HEK293T (cell line): ENCODE measurements around the gene GABARAPL1.
"Not testable (repeated sequence)": the region's sequence is repeated elsewhere in the genome, so short reads cannot be mapped to it uniquely, and the experiment has no call there.

Source experiments
- CTCF ChIA-PET: fragments of 350-600 bp; formaldehyde crosslinking; extraction: SDS; loops from one replicate; lab custom pipeline; 2021; ENCODE audit warnings: antibody characterized with exemption, inconsistent platforms; lab: Yijun Ruan, JAX
- POLR2A ChIA-PET: fragments of 350-600 bp; formaldehyde crosslinking; extraction: SDS; loops from one replicate; lab custom pipeline; 2020; ENCODE audit warnings: antibody characterized with exemption, inconsistent platforms; lab: Yijun Ruan, JAX
- DNase-seq: peaks from one replicate; pipeline ENCODE4 v3.0.0; 2012; ENCODE audit warnings: mixed read lengths; ENCODE audit errors: extremely low spot score
- ARNT ChIP-seq: fragments of 450-650 bp; IDR thresholded peaks from 2 replicates; pipeline ENCODE4 v1.6.1; 2017; ENCODE audit warnings: mild to moderate bottlenecking
- BHLHE40 ChIP-seq: fragments of 450-650 bp; IDR thresholded peaks from 2 replicates; pipeline ENCODE4 v1.6.1; 2016; ENCODE audit warnings: mild to moderate bottlenecking, moderate library complexity, borderline replicate concordance
- CTBP1 ChIP-seq: fragments of 450-650 bp; IDR thresholded peaks from 2 replicates; pipeline ENCODE4 v1.6.1; 2016; ENCODE audit warnings: borderline replicate concordance
- ELF4 ChIP-seq: fragments of 450-650 bp; IDR thresholded peaks from 2 replicates; pipeline ENCODE4 v1.6.1; 2017; ENCODE audit warnings: antibody characterized with exemption
- FOXA1 ChIP-seq: fragments of 450-650 bp; IDR thresholded peaks from 2 replicates; pipeline ENCODE4 v1.6.1; 2016; ENCODE audit warnings: mild to moderate bottlenecking
- FOXK2 ChIP-seq: fragments of 450-650 bp; IDR thresholded peaks from 2 replicates; pipeline ENCODE4 v1.6.1; 2016; ENCODE audit warnings: mild to moderate bottlenecking
- FOXM1 ChIP-seq: fragments of 450-650 bp; IDR thresholded peaks from 2 replicates; pipeline ENCODE4 v1.6.1; 2017; ENCODE audit warnings: mild to moderate bottlenecking, borderline replicate concordance
- HDGF ChIP-seq: fragments of 450-650 bp; IDR thresholded peaks from 2 replicates; pipeline ENCODE4 v1.6.1; 2017; ENCODE audit warnings: antibody characterized with exemption, borderline replicate concordance
- L3MBTL2 ChIP-seq: fragments of 450-650 bp; conservative IDR thresholded peaks from 2 replicates; pipeline ENCODE4 v1.6.1; 2016; ENCODE audit warnings: mild to moderate bottlenecking
- LEF1 ChIP-seq: fragments of 450-650 bp; IDR thresholded peaks from 2 replicates; pipeline ENCODE4 v1.6.1; 2017; ENCODE audit warnings: mild to moderate bottlenecking, borderline replicate concordance
- NFRKB ChIP-seq: fragments of 450-650 bp; IDR thresholded peaks from 2 replicates; pipeline ENCODE4 v1.6.1; 2016; ENCODE audit warnings: mild to moderate bottlenecking, moderate library complexity
- PKNOX1 ChIP-seq: fragments of 450-650 bp; IDR thresholded peaks from 2 replicates; pipeline ENCODE4 v1.6.1; 2016
- SP1 ChIP-seq: fragments of 450-650 bp; IDR thresholded peaks from 2 replicates; pipeline ENCODE4 v1.6.1; 2017
- SUZ12 ChIP-seq: fragments of 450-650 bp; IDR thresholded peaks from 2 replicates; pipeline ENCODE4 v1.6.1; 2016; ENCODE audit warnings: mild to moderate bottlenecking
- TARDBP ChIP-seq: fragments of 450-650 bp; IDR thresholded peaks from 2 replicates; pipeline ENCODE4 v1.6.1; 2016
- ZNF384 ChIP-seq: fragments of 450-650 bp; IDR thresholded peaks from 2 replicates; pipeline ENCODE4 v1.6.1; 2016

Gene GABARAPL1

DNA sequence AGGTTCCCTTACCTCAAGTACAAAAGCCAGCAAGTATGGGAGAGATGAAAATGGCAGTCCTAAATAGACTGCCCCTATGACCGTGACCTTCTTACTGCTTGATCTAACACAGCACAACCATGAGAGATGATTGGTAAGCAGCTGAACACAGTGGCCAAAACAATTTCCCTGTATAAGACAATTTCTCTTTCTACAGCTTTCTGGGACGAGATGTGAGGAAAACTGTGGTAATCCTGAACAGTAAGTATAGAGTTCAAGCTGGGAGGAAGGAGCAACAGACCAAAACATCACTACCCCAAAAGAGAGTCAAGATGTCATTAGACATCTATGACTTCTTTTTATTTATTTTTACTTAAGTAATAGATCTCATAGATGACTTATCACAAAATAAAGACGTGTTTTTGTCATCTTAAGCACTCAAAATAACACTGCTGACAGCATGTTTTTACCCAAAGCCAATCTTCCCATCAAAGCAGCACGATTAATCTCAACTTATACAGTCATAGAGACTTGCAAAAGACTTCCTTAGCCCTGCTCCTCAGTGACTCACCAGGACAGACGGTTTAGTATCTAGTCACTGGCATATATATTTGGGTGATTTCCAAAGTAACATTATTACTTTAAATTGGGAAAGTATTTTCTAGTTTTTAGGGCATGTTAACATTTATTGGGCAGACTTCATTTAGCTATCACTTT, 30.2 kb upstream of the GABARAPL1 start:
- POLR2A ChIA-PET: no interaction called here
- CTCF ChIA-PET: no interaction called here
- TF ChIP-seq NFRKB (no peak), BHLHE40 (no peak), FOXA1 (no peak)
- DNase-seq: no peak

DNA sequence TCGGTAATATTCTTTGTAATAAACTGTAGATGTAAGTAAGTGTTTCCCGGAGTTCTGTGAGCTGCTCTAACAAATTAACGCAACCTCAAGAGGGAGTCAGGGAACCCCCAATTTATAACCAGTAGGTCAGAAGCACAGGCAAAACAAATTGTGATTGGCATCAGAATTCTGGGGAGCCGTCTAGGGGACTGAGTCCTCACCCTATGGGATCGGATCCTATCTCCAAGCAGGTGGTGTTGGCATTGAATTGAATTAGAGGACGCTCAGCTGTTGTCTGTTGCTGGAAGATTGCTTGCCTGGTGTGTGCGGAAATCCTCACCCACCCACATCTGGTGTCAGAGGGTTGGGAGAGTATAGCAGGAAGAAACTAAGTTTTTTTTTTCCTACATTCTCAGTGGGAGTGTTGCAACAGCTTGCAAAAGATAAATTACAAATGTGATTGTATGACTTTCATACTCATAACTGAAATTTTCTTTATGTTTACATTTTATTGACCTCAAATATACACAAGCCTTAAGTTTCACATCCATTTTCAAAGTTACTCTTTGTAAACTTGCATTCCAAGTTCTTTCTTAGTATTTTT, 28.3 kb upstream of the GABARAPL1 start:
- POLR2A ChIA-PET: no interaction called here

GRCh38 chr12:10186299-10186698, 26.4 kb upstream of the GABARAPL1 start:
- POLR2A ChIA-PET: no interaction called here
- DNase-seq: no peak
- no peak for TF ChIP-seq L3MBTL2
- TF ChIP-seq TARDBP: no peak
- no peak for TF ChIP-seq HDGF
- no peak for TF ChIP-seq NFRKB
- TF ChIP-seq ELF4: no peak
- no peak for TF ChIP-seq FOXK2
- TF ChIP-seq SUZ12: no peak
- TF ChIP-seq ZNF384: no peak
- no peak for TF ChIP-seq SP1
- TF ChIP-seq BHLHE40: no peak
- no peak for TF ChIP-seq CTBP1
- TF ChIP-seq LEF1: no peak
- TF ChIP-seq PKNOX1: no peak
- CTCF ChIA-PET: no interaction called here

More for the DNA sequence above, 28.3 kb upstream of the GABARAPL1 start:
- TF ChIP-seq BHLHE40: no peak
- TF ChIP-seq FOXK2: no peak
- no peak for TF ChIP-seq ZNF384
- CTCF ChIA-PET: no interaction called here
- DNase-seq: no peak

DNA sequence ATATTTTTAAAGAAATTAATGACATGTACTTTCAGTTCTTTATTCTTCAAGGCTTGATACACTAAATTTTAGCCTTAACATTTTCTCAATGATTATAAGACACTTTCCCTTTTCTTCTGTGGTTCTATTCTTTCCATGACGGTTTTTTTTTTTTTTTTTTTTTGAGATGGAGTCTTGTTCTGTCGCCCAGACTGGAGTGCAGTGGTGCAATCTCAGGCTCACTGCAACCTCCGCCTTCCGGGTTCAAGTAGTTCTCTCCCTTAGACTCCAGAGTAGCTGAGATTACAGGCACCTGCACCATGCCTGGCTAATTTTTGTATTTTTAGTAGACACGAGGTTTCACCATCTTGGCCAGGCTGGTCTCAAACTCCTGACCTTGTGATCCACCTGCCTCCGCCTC, 25.7 kb upstream of the GABARAPL1 start:
- CTCF ChIA-PET: interaction anchor here (0.6 to 0.7 kb wide), 2 partner anchors 11 to 42 kb away, joined by 3 to 4 read pairs; no protein-coding TSS in a partner anchor
- DNase-seq, POLR2A ChIA-PET: not testable (repeated sequence)

DNA sequence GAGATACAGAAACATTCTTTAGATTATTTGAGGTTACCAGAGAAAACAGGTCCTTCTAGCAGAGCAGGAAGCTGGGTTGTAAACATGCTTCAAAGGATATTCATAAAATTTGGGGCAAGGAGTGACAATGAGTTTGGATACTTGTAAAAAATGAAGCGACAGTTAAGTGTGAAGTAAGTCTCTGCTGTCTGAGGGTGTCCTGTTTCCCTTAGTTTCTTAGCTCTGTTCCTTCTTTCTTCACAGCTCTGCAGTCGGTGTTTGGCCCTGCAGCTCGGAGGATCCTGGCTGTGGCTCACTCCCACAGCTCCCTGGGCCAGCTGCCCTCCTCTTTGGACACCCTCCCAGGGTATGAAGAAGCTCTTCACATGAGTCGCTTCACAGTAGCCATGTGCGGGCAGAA, 23.0 kb upstream of the GABARAPL1 start:
- CTCF ChIA-PET: interaction anchor here (0.9 to 1.0 kb wide), 2 partner anchors 36 to 37 kb away, joined by 3 to 5 read pairs; no protein-coding TSS in a partner anchor
- DNase-seq: no peak
- TF ChIP-seq ELF4 (no peak), SUZ12 (no peak)
- POLR2A ChIA-PET: no interaction called here

DNA sequence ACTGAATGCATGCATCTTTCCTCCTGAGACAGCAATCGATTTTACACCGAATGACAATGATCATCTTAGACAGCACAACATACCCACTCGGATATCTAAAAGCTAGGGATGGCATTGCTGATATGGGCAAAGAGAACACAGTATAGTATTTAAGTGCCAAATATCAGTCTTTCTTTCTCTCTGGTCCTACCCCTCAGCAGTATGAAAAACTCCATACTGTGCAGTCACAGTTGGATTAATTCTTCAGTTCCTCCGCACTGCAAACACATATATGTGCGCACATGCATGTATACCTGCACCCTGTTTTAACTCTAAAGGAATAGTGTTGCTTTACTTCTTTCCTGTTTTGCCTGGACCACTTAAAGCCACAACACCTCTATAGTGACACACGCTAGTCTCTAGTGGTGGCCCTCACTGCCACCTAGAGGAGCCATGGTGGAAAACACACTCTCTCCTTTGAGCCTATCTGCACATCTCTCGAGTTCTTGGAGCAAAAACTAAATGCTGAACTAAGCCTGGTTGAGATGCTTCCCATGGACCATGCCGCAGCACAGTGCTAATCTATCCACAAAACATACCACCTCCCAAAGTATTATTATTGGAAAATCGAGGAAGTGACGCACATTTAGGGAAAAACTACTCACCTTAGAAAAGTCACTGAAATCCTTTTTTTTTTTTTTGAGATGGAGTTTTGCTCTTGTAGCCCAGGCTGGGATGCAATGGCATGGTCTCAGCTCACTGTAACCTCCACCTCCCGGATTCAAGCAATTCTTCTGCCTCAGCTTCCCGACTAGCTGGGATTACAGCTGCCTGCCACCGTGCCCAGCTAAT, 21.9 kb upstream of the GABARAPL1 start:
- TF ChIP-seq TARDBP: no peak
- no peak for TF ChIP-seq ELF4
- no peak for TF ChIP-seq FOXM1
- no peak for TF ChIP-seq L3MBTL2
- no peak for TF ChIP-seq HDGF
- DNase-seq: peak; percentile 74
- ChIA-PET POLR2A (no interaction called here), CTCF (interaction anchor here (0.7 to 1.3 kb wide), 3 partner anchors 37 to 467 kb away, joined by 4 to 5 read pairs (median 5); no protein-coding TSS in a partner anchor)

DNA sequence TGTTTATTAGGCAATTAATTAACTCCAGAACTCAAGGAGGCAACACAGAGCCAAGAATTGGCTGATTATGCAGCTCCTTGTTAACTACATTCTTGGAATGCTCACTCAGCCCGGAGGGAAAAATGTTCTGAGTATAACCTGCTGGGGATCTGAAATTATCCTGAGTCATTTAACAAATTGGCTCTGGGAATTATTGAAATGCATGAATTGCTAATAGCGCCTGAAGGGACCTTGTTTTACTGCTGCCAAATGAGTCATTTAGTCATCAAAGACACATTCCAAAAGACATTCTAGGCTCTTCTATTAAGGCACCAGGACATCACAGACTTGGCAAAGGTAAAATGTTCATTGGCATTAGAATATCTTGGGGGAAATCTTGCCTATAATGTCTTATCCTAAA, 20.8 kb upstream of the GABARAPL1 start:
- POLR2A ChIA-PET: no interaction called here

More for the DNA sequence above, 20.8 kb upstream of the GABARAPL1 start:
- TF ChIP-seq BHLHE40: no peak
- no peak for TF ChIP-seq ZNF384
- no peak for TF ChIP-seq FOXA1
- TF ChIP-seq SP1: no peak
- no peak for TF ChIP-seq HDGF
- TF ChIP-seq L3MBTL2: no peak
- TF ChIP-seq NFRKB: no peak
- no peak for TF ChIP-seq FOXM1
- TF ChIP-seq TARDBP: no peak
- no peak for TF ChIP-seq FOXK2
- no peak for TF ChIP-seq PKNOX1
- TF ChIP-seq ARNT: no peak
- TF ChIP-seq CTBP1: no peak
- no peak for TF ChIP-seq SUZ12
- no peak for TF ChIP-seq LEF1
- no peak for TF ChIP-seq ELF4
- no peak for DNase-seq
- CTCF ChIA-PET: interaction anchor here (1.3 kb wide), 1 partner anchor 39 kb away, joined by 5 read pairs; no protein-coding TSS in a partner anchor
